ENCODE data around the gene PDE5A.

Gene PDE5A

DNA sequence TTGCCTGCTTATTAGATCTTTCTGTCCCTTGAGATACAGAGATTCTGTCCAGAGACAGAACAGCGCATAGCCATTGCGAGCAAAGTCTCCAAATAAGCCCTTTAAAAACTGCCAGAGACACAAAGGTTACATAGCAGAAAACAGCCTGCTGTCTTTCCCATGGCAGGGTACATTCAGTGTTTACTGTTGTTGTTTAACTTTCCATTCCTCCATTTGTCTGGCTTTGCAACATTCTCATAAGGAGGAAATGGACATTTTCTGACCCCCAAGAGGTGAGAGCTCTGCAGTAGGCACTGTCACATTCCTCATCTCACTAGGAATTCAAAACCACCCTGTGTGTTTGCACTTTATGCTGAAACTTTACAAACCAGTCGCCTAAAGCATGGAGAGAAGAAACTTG is 48.3 kb downstream of the PDE5A start:
- DNase-seq = no peak

DNA sequence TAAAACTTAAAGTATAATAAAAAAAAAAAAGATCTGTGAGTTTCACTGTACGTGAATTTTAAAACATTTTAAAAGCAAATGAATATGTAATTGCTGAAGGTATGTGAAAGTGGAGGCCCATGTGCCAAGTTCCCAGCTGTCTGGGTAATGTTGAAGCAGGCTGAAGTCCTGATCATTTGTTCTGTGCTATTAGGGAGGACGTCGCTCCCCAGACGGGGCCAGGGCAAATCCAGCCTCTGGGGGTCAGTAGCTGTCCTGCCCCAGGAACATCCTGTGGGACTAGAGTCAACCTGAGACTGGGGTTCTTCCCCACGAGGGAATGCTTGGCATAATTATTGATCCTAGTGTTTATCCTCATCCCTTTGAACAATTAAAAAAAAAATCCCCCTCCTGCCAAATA is 48.8 kb downstream of the PDE5A start:
- DNase-seq = no peak

DNA sequence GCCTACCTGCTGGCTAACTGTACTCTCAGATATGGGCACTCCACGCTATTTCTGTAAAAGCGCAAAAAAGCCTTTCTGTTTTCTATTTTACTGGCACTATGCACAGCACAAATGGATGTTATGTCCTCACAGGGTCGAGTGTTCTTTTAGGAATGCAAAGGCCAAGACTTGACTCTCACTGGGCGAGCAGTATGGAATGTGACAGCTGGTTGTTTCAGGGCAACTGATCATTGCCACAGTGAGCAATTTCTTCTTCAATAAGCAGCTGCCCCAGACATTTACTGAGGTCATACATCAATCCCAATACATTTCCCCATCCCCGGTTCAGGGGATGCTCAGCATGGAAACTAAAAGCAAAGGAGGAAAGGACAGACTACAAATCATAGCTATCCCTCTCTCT is 58.2 kb downstream of the PDE5A start:
- DNase-seq = no peak

DNA sequence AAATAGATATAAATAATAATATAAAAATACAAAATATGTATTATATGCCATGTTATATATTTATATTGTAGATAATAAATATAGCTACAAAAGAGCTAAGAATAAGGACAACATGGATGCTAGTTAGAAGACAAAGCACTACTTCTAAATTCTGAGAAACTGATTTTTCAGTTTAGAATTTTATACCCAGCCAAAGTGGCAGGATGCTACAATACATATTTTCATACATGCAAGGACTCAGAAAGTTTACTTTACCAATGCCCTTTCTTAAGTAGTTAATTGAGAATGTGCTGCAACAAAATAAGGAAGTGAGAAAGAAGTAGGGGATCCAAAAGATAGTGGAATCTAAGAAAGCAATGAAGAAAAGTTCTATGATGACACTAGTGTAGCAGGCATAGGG is 64.5 kb downstream of the PDE5A start:
- DNase-seq = no peak

DNA sequence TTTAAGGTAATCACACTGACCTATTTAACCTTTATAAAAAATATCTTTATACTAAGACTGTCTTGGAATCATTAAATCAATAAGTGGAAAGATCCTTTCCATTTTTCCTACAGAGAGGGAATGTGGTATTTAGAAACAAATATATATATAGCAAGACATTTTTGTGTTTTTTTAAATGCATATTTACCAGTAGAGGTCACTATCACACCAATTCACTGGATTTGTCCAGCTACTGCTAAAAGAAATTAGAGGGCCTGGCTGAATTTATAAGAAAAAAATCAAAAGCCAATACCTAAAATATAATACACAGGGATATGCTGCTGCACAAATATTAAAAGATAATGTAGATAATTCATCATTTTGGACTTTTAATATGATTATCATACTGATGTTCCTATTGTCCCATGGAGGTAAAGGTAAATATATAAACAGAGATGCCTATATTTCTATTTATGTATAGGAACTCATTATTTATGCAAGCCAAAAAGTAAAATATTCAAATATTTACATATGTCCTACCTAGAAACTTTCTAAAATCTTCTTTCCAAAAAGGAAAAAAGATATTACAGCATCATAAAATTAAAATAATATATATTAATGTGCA is 69.5 kb downstream of the PDE5A start:
- DNase-seq = no peak

DNA sequence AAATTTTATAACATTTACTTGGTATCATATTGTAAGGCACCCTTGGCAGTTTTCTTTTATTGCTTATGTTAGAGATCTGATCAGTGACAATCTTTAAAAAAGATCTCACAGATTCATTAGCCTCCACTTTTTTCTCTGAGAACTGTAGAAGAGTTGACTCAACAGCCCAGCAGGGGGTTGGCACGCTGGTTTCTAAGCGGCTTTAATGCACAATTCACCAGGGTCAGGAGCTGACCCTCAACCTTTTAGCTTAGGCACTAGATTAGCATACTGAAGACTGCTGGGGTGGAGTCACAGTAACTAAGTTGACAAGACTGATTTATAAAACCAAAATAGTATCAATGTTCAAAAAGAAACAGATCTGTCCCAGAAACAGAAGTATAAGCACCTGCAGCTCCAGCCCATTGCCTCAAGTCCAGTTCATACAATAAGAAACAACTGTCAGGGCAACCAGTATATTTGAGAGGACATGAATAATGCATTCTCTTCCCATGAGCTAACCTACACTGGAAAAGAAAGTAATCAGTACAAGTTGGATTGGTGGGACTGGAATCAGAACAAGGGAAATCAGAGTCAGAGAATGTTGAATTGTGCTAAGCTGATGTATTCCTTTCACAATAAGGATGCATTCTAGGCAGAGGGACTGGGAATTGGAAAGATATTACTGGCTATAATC is 77.6 kb downstream of the PDE5A start:
- DNase-seq = no peak

DNA sequence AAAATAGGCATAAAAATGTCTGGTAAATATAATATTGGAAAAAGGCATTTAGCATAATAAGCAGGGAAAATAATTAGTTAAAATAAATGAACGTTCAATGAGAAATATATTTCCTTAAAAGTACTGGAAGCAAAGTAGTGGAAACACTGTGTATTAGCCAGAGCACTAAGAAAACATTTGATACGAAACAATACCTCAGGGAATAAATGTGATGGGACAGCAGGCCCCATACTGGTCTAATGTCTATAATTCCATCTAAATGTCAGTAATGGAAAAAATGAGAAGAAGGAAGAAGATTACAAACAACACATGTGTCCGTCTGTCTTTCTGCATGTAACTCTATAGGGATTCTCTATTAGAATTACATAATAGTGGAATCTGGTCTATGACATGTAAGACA is 79.0 kb downstream of the PDE5A start:
- DNase-seq = no peak

DNA sequence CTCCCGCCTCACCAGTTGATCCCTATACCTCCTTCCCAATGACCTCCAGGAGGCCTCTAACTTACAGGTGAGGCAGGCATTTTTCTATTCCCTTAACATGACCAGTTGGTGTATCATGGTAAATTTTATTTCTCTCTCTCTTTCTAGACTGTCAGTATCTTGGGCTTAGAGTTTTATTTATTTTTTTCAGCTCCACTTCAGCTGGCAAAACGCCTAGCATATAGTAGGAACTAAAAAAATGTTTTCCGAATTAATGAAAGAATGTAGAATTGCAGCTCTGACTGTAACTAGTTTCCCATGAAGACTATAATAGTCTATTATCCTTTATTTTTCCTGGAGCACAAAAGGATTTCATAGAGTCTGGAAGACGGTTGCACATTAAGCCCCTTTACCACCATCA is 84.8 kb downstream of the PDE5A start:
- DNase-seq = no peak

DNA sequence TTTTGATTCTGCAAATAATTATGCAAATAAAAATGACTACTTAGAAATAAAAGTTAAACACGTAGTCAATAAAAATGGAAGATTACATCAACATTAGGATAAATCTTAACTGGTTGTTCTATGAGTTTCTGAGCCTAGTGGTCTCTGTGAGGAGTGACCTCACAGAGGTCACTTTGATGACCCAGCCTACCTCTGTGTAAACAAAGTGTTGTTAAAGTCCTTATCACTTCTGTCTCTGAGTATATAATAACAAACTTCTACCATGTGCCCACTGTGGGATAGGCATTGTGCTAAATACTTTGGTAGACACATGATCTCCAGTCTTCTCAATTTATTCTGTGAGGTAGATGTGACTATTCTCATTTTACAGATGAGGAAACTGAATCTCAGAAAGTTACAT is 85.4 kb downstream of the PDE5A start:
- DNase-seq = no peak

DNA sequence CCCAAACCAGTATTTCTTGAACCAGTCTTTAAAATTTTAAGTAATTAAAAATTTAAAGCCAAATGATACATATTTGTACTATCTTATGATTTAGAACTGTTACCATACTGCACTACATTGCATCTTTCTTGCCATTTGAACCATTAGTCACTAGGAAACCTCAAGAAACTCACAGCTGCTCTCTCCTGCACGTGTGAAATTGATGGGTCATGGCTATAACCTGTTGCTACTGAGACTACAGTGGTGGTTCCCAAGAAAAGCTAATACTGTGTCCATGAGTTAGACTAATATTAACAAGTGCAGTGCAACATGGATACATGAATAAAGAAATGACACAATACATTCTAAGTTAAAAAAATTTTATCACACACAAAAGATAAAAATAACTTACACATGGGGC is 88.4 kb downstream of the PDE5A start:
- no peak for DNase-seq

DNA sequence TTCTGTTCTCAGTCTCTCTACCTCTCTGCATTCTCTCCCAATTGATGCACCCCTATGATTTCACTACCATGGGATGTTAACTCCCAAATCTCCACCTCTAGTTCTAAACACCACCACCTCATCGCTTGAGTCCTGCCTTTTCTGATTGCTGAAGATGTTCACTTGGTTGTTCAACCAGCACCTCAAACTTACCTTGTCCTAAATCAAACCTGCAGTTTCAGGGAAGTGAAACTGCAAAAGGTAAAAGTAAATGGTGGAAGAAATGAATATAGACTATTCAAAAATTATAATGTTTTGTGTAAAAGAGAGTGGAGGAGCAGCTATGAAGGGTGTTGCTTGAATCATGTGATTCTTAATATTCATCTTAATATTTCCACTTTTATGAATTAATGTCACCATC is 91.0 kb downstream of the PDE5A start:
- no peak for DNase-seq

DNA sequence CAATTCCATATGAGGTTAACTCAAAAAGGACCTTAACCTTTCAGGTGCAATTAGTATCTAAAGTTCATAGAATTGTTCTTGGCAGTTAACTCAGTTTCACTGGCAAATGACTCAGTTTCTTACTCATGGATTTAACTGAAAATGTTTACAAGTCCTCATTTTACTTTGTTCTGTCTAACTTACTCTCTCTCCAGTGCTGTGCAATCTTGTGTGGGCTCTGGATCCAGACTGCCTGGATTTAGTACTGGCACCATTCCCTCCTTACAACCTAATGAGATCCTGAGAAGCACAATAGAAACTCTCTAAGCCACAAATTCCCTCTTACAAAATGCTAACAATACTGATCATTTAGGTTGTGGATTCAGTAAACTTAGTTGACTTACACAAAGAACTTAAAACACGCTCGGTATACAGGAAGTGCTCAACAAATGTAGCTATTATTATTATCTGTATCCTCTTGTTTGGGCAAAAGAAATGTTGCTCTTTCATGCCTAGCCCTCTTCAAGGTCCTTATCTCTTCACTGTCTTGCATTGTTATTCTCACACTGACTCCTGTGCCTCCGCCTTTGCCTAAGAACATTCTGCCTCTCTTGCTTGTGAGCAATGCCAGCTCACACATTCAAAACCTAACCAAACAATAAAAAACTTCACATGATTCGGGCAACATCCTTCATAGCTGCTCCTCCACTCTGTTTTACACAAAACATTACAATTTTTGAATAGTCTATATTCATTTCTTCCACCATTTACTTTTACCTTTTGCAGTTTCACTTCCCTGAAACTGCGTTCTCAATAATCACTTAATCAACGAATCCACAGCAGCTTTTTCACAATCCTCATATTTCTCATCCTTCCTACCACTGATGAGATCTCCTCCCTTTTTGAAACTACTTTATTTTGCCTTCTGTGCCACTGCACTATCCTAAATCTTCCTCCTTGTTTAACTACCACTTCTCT is 91.8 kb downstream of the PDE5A start:
- no peak for DNase-seq

DNA sequence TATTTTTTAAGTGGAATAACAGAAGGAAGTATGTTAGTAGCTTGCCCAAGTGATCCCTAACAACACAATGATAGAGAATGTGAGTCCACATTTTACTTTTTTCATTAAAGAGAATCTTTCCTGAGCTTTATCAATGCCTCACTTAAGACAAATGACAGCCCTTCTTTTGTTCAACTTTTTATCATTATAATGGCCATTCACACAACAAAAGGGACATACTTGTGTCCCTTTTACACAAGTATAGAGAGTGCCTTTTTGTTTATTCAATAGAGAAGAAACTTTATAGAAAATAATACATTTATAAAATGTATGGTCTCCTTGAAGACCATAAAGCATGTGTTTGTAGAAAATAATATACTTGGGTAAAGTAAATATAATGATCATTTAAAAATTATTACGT is 96.3 kb downstream of the PDE5A start:
- no peak for DNase-seq

DNA sequence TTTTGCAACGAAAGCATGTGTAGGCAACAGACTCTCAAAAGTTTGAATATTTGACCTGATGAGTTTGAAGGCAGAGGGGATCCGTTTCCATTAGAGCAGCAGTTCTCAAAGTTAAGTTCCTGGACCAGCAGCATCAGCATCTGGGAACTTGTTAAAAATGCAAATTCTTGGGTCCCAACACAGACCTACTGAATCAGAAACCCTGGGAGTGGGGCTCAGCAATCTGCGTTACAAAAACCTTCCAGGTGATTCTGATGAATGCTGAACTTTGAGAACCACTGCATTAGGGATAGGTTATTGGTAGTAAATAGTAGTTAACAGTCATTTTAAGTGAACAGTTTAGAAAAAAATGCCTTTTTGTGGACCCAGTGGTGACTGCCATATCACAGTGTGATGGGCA is 98.8 kb downstream of the PDE5A start:
- no peak for DNase-seq

DNA sequence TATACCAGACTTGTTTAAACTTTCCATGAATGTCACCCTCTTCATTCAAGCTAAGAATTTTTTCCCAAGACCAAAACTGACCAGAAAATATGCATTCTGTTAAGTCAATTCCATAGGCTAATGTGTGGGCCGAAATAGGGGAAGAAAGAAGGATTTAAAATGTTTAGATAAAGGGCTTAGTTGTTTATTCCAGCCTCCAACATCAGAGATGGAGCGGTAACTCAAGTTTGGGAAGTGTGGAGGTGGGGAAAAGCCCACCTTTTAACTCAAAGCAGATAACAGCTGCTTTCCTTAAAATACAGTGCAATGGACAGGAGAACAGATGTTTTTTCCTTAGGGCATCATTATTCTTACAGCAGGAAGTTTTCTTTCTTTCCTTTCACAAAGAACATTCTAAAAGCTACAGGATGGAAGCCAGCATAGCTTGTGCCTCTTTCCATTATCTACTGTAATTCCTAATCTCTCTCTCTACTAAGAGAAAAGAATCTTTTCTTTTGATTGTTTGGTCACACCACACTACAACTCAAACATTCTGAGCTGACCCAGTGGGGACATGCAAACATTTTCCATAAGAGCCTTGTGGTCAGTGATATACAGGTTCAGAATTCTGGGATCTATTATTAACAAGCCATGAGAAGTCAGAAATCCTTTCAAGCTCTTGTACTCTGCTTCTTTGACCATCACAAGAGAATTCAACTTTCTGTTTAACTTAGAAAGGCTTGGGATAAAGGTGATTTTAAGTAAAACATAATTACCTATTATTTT is 101.6 kb downstream of the PDE5A start:
- DNase-seq = no peak

DNA sequence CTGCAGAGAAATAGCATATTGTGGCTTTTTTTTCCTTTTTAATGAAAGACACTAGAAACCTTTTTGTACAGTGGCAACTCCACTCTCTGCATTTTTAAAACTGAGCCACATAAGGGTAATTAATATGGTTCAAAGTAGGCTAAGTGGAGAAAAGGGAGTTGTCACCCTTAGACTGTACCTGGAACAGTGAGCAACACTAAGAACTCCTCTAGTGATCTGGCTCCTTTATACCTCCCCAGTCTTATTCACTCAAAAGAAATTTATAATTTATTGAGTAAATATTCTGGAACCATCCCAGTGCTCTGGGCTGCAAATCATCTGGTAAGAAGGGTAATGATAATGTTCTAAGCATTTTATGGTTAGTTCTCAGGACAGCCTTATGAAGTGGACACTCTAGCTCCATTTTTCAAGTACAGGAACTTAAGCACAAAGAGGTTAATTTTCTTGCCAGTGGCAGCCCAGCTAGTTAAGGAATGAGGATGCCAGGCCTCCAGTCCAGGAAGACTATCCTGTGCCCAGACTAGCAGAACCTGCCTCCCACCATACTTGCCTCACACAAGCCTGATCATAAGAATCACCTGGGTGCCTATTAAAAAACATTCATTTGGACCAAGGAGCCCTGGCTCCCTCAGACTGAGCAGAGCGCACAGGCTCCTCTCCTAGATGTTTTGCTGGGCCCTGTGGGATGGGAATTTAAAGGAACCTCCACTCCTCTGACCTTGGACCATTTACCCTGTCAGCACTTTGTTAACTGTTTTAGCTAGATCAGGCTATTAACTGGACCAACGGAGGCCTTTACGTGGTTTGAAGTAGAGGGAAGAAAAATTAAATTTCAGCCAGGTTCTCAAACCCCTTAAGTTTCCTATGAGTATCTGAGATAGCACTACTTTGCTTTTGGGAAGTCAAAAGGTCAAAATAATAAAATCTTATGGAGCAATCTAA is 102.6 kb downstream of the PDE5A start:
- no peak for DNase-seq

DNA sequence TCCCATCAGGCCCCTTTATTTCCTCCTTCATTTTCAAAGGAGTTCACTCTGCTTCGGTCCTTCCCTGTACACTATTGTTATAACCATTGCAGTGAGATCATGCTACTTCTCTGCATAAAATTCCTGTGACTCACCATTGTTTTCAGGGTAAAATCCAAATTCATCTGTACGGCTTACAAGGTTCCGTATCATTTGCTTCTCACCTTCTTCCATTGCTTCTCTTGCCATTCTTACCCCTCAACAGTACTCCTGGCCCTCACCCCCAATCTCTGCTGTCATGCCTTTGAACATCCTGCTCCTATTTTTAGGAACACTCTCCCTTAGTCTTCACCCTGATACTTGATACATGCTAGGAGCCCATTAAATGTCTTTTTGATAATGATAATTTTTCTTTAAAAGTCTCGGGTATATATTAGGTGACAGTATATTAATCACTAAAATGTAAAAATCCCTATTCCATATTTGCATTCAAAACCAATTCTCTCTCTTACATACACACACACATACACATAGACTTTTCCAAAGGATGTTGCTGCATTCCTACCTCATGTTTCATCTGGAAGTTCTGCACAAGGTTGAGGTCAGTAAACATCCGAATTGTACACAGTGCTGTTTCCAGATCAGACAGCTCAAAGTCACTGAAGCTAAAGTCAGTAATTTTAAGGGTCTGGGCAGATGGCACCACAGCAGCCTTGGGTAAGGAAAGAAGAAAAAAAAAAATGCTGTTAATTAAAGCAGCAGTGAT is 103.4 kb downstream of the PDE5A start:
- DNase-seq = no peak

DNA sequence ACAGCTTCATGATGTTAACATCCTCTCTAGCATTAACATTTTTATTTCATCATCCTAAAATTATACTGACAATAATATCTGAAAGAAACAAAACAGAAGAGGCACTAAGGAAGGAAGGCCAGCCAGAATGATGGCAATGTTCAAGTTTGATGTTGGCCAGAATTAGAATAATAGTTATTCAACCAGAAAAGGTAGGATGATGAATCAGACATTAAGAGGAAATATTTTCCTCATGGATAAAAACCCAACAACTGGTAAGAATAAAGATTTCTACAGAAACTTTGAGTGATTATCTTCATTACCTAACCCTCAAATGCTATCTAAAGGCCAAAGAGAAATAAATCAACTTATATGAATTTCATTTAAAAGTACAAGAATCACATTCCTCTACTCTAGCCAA is 105.2 kb downstream of the PDE5A start:
- no peak for DNase-seq

DNA sequence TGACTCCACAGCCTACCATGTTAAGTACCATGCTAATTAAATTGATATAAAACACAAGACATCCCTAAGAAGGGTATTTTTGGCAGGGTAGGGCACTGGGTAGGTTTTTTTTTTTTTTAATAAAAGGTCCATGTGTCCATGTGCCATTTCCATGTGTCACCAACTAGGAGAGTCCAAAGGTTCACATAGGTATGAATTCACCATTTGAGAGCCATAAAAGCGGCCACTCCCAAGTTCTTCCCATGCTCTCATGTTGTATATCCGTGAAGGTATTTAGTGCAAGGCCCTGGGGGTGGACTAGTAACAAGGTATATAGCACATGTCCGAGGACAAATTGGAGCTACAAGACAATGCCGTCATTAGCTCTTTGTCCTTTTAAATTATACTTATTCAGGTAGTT is 107.3 kb downstream of the PDE5A start:
- no peak for DNase-seq

DNA sequence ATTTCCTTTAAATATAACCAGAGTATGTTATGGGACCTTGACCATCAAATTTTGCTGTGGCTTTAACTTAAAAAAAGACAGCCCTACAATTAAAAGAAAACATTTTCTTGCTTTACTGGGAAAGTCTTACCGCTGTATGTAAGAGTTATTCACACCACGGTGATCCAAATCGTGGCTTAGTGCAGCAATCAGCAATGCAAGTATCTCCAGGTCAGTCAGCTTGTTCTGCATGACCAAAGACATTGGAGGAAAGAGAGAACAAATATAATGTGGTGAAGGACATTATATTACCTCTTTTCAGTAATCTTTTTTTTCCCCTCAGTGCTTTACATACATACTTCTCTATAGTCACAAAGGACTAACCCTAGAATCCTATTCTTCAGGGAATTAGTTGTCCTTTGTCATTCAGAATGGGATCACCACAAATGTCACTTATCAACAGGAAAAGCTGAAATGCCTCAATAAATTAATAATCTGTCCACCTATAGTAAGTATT is 109.6 kb downstream of the PDE5A start:
- no peak for DNase-seq
